HG03196 (cell line): ENCODE data around the gene NEK5.

Experiments used
- ATAC-seq: cut with Tn5 transposase; IDR thresholded peaks from one replicate; pipeline ENCODE4 v1.9.1; 2021; ENCODE audit not compliant: unreplicated experiment

The NEK5 gene

DNA sequence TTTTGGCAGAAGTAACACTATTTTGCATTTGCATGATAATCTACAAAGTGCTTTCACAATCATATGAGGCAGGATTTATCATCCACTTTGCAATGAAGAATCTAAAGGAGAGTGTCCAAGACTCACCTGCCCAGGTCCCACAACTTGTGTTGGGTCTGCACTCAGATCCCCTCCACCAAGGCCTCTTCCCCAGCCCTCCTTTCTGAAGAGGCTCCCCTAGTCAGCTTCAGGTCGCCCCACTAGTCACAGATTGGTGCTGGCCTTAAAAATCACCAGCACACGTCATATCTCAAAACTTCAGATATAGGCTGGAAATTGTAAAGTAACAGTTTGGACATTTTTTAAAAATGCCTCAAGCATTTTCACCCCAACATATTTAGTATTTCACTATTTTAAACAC, 135.2 kb downstream of the NEK5 start:
- ATAC-seq: no peak

DNA sequence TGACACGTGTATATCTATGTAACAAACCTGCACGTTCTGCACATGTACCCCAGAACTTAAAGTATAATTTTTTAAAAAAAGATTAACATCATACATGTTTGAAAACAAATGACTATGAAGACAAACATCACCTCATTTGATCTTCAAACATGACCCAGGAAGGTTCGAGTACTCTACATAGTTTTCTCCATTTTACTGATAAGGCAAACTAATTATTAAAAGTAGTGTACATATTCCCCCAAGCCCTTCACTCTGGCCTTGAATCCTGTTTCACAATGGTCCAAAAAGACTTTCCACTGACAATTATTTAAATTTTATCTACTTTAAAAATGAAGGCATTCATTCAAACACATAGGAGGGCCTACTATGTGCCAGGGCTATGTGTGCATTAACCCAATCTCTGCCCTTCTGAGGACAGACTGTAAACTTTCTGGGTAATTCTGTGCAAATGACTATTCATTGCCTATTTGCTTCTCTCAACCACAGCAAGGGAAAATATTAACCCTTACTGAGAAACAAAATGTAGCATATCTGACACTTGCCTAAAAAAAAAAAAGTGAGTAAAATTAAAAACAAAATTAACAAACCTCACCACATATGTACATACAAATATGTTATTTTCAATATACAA, 139.8 kb downstream of the NEK5 start:
- ATAC-seq: no peak
